Vein endothelial cell (primary cell): ENCODE results near the gene TOP3A. TPM values are rescaled to one million over a fixed set of nuclear protein-coding genes. Genes with fewer than 3 reads are reported as not detected.

Experiments used
- total RNA-seq: library from RNA; depleted of rRNA; stranded (reverse); fragments of >200 nt; gene quantifications from 2 replicates; pipeline ENCODE4 v1.2.3, GENCODE V29; 2012

Gene TOP3A, protein sequence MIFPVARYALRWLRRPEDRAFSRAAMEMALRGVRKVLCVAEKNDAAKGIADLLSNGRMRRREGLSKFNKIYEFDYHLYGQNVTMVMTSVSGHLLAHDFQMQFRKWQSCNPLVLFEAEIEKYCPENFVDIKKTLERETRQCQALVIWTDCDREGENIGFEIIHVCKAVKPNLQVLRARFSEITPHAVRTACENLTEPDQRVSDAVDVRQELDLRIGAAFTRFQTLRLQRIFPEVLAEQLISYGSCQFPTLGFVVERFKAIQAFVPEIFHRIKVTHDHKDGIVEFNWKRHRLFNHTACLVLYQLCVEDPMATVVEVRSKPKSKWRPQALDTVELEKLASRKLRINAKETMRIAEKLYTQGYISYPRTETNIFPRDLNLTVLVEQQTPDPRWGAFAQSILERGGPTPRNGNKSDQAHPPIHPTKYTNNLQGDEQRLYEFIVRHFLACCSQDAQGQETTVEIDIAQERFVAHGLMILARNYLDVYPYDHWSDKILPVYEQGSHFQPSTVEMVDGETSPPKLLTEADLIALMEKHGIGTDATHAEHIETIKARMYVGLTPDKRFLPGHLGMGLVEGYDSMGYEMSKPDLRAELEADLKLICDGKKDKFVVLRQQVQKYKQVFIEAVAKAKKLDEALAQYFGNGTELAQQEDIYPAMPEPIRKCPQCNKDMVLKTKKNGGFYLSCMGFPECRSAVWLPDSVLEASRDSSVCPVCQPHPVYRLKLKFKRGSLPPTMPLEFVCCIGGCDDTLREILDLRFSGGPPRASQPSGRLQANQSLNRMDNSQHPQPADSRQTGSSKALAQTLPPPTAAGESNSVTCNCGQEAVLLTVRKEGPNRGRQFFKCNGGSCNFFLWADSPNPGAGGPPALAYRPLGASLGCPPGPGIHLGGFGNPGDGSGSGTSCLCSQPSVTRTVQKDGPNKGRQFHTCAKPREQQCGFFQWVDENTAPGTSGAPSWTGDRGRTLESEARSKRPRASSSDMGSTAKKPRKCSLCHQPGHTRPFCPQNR
- total RNA-seq = 35.3 and 40.0 TPM in 2 replicates

GRCh38 chr17:18314731-18315561 is at the start of gene TOP3A, which contains the start of gene SMCR8:
Gene TOP3A (minus strand): TSS chr17:18314994. CDS start chr17:18314778, 216 bp downstream.
Gene SMCR8 (plus strand): TSS chr17:18315293. CDS start chr17:18315790, 497 bp downstream.

DNA sequence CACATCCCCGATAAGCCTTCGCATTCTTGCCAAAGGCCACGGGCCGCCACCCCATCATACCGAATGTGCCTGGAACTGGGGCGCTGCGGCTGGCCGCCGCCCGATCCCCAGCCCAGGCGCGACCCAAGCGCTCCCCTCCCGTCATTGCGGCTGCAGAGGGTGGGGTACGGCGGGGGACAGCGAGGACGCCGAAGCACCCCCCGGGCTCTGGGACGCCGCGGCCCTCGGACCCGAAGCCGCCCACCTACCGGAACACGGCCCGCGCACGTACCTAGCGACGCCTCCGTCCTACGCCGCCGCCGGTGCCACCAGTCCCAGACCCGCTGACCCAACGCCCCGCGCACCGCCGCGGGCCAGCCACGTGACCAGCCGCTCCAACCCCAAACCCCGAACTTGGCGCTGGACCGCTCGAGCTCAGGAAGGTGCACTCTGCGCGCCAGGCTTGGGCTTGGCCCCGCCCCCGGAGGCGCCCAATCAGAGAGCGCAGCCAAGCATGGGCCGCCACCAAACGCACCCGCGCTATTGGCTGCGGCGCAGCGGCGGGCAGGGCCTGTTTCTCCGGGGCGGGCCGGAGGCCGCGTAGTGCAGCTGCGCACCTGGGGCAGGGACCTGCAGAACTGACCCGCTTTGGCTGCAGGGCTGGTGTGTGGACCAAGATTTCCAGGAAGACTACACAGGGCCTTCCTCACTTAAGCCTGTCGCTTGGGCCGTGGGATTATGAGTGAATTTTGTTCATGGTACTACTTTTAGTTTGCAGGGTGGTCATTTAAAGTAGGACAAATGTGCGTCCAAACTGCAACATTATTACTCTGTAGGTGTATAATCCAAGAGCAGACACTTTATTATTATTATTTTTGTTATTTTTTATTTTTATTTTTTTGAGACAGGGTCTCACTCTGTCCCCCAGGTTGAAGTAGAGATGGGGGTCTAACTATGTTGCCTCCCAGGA is 48.6 kb upstream of the TOP3A start, which contains the start of gene SHMT1:
Gene SHMT1, minus strand, starts transcription at position 450 of the 949 bp plus-strand sequence. CDS start 7,569 bp downstream, outside the sequence.

GRCh38 chr17:18260332-18261145 is 54.3 kb downstream of the TOP3A start, which contains the start of gene MIEF2:
Gene MIEF2 (plus strand): TSS chr17:18260662. CDS start chr17:18262721, 2,059 bp downstream.

DNA sequence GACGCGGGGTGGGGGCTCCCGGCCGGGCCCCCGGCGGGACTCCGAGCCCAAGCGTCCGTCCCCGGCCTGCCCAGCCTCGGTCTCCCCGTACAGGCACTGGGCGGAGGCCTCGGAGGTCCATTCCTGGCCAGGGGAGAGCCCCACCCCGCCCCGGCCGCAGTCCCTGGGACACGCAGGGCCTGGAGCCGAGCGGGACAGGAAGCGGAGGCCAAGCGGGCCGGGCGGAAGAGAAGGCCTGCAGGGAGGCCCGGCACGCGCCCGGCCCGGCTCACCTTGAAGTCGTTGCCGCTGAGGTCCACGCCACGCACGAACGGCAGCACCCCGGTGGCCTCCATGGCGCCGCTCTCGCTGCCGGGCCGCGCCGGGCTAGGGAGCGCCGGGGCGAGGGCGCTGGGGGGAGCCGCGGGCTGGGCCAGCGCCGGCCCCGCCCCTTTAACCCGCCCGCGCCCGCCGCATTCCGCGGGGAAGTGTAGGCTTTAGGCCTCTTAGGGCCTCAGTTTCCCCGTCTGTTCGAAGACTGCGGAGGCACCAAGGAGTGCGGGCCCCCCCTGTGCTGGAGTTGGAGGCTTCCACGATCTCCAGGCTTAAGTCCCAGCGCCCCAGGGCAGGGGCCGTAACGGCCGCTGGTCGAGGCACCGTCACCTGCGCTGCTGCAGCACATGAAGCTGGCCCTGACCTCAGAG is 56.3 kb downstream of the TOP3A start, which contains the start of gene FLII:
Gene FLII, minus strand, starts transcription at position 383 of the 683 bp plus-strand sequence. Its CDS starts 48 bp downstream, at position 335.

DNA sequence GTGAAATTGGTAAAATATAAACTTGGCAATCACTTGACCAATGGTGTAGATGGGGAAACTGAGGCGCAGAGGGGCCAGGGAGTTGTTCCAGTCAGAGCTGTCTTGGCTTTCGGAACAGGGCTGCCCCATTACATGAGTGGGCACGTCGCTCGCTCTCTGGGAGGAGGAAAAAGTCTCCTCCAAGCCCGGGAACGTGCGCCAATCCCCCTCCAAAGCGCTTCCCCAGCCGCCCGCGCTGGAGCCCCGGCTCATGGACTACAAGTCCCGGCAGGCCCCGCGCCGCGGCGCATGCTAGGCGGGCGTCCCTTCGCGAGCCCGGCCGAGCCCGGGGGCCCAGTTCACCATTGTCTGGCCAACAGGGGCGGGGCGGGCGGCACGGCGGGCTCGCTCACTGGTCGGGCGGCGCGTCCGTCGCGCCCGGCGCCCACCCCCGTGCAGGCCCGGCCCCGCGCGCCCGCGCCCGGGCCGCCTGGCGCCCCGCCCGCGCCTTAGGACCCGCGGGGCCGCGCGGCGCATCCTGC is 89.6 kb downstream of the TOP3A start, which contains the start of gene LLGL1:
Gene LLGL1, plus strand, starts transcription at position 515 of the 521 bp plus-strand sequence. CDS start 48 bp downstream, outside the sequence.

Other genes with a start within 250 kb of the TOP3A start
- 46.7 and 53.1 TPM in 2 replicates for gene DRG2, start 227.0 kb downstream of the TOP3A start, total RNA-seq
- gene MYO15A, start 206.2 kb downstream of the TOP3A start, total RNA-seq = 0.29 TPM in 1 of 2 replicates, not detected in the other
- 92.5 and 97.7 TPM in 2 replicates for gene ALKBH5, start 131.2 kb downstream of the TOP3A start, total RNA-seq
- gene LLGL1, start 89.4 kb downstream of the TOP3A start, total RNA-seq = 38.1 and 43.4 TPM in 2 replicates
- 285 and 320 TPM in 2 replicates for gene FLII, start 56.3 kb downstream of the TOP3A start, total RNA-seq
- 15.6 and 17.3 TPM in 2 replicates for gene MIEF2, start 54.3 kb downstream of the TOP3A start, total RNA-seq
- gene SMCR8, start 299 bp upstream of the TOP3A start, total RNA-seq = 24.4 and 24.5 TPM in 2 replicates
- gene SHMT1, start 48.6 kb upstream of the TOP3A start, total RNA-seq = 9.5 and 22.4 TPM in 2 replicates
- not detected in 2 replicates for gene EVPLL, start 62.8 kb upstream of the TOP3A start, total RNA-seq
- gene LGALS9C, start 161.8 kb upstream of the TOP3A start, total RNA-seq = not detected in 2 replicates